T-helper 1 cell treated with Interleukin-12 subunit alpha and Interleukin-12 subunit beta and Interleukin-4 antibody, amounts not matched to agents 30 ng/mL and 1 ng/mL, for 36 hours (primary cell): Measurements from ENCODE around the gene PLEKHG3. TPM values are rescaled to one million over a fixed set of nuclear protein-coding genes. Genes with fewer than 3 reads are reported as not detected.

ENCODE experiments used
- intact Hi-C: fragments of 100-400 bp; cut with micrococcal nuclease; formaldehyde crosslinking; loops from one replicate; pipeline ENCODE4 v1.15.1; 2024
- total RNA-seq: library from RNA; stranded (reverse); gene quantifications from 2 replicates; pipeline ENCODE4 v1.2.3, GENCODE V29; 2022

PLEKHG3 gene
- total RNA-seq, 1 donor from 2014 or later: 53.8 TPM

GRCh38 chr14:64706119-64706592 lies 1.9 kb downstream of the PLEKHG3 start:
- intact Hi-C loops: loop anchor here (5.0 to 10.0 kb wide), 2 partner anchors 56 to 389 kb away; no protein-coding TSS in a partner anchor

DNA sequence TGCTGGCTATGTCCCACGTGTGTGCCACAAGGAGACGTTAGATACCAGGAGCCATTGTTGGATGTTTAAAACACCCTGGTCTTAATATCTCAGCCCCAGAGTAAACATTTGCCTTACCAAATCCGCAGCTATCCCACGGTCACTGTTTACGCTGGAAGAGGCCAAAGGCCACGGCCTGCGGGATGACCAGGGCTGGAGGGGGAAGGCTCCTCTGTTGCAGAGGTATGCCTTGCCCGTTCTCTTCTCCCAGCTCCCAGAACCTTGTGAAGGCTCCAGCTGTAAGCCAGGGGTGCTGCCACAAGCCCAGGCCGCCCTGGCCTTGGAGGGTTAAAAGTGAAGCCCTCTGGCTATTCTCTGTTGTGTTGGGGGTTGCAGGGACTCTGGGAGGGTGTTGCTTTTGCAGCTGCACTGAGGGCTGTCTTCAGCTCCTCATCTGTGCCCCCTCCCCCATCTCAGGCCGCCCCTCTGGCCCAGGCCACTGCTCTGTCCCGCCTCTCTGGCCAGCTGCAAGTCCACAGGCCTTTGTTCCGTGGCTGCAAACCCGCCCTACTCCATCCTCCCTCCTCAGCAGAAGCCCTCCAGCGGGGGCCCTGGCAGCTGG lies 2.5 kb downstream of the PLEKHG3 start:
- intact Hi-C loops: loop anchor here (1.0 to 10.0 kb wide), 3 partner anchors 7 to 388 kb away; no protein-coding TSS in a partner anchor

- intact Hi-C loops: loop anchor here (1.0 to 10.0 kb wide), 6 partner anchors 8 to 387 kb away; partner anchors contain the start of gene ZBTB25
Observed at GRCh38 chr14:64707661-64708060, 3.4 kb downstream of the PLEKHG3 start.

DNA sequence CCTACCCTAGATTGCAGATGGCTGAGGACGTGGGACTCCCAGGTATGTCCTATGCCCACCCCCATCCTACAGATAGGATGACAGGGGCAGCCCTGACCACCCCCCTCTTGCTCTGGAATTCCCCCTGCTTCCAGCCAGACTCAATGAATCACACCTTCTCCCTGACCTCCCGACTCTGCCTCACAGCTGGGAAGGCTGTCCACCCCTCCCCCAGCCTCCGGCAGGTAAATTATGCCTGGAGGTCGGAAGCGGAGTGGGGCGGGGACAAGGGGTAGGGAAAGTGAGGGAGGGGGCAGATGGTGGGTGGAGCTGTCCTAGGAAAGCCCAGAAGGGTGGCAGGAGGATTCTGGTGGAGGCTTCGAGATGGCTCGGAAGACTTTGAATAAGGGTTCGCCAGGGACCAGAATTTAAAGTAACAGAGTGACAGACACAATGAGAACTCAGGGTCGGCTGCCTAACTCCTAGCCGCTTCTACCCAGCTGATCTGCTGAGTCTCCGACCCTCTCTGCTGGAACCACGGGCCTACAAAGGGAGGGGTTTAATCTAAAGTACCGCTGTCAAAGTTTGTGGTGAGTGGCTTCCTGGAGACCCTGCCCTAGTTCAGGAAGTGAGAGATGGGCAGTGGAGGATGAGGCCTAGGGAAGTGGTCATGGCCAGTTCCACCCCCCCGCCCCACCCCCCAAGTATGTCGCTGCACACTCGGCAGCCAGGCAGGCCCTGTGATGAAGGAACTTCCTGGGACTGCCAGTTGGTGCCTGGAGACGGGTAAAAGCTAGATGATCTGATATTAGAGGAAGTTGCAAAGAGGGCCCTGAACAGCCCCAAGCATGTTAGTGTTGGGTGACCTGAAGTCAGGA lies 4.2 kb downstream of the PLEKHG3 start:
- intact Hi-C loops: loop anchor here (1.0 to 10.0 kb wide), 5 partner anchors 15 to 386 kb away; partner anchors contain the start of gene ZBTB25

GRCh38 chr14:64709126-64709525 lies 4.9 kb downstream of the PLEKHG3 start:
- intact Hi-C loops: loop anchor here (2.0 to 10.0 kb wide), 3 partner anchors 53 to 386 kb away; partner anchors contain the start of gene ZBTB25

DNA sequence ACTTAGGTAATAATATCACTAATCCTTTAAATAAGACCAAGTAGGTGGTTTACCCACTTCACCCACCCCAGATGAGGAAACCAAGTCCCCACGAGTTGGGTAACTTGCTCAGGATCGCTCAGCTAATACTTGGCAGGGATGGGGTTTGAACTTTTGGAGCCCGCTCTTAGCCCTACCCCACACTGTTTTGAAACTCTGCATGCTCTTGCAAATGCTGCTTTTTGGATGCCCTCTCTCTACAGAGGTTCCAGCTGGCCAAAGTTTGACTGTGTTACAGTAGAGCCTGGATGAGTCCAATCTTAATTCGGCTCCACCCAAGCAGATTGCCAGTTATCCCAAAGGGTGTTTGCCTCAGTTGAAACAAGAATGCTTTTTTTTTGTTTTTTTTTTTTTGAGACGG lies 6.8 kb downstream of the PLEKHG3 start:
- intact Hi-C loops: no loop called here

DNA sequence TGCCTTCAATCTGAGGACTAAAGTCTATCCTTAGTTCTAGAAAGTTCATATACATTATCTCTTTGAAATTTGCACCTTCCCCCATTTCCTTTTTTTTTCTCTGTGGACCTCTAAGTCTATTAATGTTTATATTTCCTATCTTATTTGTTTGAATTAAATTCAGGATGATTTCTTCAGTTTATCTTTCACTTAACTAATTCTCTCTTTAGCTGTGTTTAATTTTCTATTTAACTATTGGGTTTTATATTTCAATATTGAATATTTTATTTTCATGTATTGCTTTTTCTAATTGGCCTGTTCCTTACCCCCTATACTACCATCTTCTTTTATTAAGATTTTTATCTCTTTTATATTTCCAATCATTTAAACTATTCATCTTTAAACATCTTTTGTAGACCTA lies 9.5 kb downstream of the PLEKHG3 start:
- intact Hi-C loops: loop anchor here (1.0 kb wide), 1 partner anchor 10 kb away; no protein-coding TSS in a partner anchor

- intact Hi-C loops: loop anchor here (1.0 kb wide), 1 partner anchor 9 kb away; no protein-coding TSS in a partner anchor
Observed at GRCh38 chr14:64714432-64715025, 10.3 kb downstream of the PLEKHG3 start.

DNA sequence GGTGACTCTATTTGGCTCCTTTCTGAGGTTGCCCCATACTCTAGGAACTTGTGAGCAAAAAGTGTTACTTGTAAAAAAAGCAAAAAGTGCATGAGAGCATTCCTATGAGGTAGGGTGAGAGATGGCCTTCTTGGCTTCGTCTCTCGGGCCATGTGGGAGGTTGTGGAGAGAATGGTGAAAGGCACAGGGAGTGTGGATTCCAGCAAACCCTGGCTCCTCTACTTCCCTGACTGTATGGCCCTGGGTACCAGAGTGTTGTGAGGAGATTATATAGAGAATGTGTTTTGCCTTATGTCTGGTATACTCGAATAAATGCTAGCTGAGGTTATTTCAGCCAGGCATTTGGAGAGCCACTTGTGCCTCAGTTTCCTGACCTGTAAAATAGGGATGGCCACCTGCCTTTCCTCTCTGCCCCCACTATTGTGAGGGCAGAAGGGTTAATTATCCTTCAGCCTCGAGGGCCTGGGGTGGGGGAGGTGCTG lies 11.0 kb downstream of the PLEKHG3 start:
- intact Hi-C loops: no loop called here

DNA sequence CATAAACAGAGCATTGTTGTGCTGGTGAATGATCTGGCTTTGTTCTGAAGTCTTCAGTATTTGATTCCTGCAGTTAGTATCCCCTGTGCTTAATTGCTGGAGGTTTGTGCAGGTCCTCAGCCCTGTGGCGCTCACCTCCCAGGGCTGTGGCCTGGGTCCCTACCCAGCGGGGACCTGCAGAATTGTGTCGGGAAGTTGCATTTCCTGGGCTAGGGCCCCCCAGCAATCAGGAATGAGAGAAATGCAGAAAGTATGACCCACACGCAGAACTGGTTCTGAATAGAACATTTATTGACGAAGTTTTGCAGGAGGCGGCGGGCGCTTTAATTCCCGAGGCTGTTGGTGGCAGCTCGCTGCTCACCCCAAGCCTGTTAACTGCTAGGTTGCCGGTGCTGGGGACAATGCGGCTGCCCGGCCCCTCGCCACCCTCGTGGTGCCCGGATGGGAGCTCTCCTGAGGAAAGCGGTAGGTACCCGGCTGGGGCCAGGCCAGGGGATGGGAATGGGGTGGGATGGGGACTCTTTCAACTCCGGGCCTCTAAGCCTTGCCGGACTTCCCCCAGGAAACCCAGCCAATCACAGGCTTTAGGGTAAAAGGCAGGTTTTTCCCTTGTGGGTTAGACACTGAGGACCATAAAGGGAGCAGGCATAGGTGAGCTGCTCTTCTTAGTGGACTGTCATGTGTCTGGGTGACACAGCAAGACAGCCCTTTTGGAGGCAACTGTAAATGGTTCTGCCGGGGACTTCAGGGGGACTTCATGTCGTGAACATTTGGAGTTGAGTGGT lies 11.6 kb downstream of the PLEKHG3 start:
- intact Hi-C loops: no loop called here

GRCh38 chr14:64717870-64718269 lies 13.6 kb downstream of the PLEKHG3 start:
- intact Hi-C loops: no loop called here

- intact Hi-C loops: no loop called here
Observed at GRCh38 chr14:64718762-64719161, 14.5 kb downstream of the PLEKHG3 start.

DNA sequence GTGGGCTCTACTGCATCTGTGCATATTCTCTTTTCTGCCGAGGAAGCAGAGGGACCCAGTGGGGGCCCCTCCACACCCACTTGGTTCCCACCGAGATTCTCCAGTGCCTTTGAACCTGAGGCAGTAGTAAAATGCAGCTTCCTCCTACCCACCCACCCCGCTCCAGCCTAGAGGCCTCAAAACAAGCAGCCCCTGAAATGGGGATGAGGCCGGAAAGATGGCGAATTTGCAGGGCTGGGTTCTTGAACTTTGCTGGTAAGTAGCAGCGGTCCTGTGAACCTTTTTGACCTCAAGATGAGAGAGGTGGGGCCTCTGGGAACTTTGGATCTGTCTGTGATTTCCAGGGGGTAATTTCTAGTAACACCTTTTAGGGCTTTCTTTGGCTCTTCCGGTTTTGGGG lies 15.4 kb downstream of the PLEKHG3 start:
- intact Hi-C loops: no loop called here

- intact Hi-C loops: loop anchor here (5.0 kb wide), 2 partner anchors 42 to 218 kb away; partner anchors contain the start of genes ZBTB1 and ZBTB25
Observed at GRCh38 chr14:64720131-64720576, 15.9 kb downstream of the PLEKHG3 start.

DNA sequence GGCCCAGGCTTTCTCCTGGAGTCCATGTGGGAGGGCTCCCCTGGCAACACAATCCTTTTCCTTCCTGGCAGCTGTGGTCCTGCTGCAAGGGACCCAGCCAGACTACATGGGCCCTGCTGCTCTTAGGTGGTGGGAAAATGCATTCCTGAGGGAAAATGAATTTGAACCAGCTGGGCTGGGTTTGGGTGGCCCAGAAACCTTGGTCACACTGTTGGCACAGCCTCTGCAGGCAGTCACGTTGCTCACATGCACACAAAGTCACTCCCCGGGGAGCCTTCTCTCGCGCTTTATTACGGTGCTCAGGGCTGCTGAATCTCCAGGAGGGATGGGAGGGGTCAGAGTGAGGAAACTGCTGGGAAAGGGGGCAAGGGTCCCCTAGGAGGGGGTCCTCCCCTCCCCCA lies 17.2 kb downstream of the PLEKHG3 start:
- intact Hi-C loops: loop anchor here (5.0 kb wide), 2 partner anchors 41 to 219 kb away; partner anchors contain the start of genes ZBTB1 and ZBTB25

DNA sequence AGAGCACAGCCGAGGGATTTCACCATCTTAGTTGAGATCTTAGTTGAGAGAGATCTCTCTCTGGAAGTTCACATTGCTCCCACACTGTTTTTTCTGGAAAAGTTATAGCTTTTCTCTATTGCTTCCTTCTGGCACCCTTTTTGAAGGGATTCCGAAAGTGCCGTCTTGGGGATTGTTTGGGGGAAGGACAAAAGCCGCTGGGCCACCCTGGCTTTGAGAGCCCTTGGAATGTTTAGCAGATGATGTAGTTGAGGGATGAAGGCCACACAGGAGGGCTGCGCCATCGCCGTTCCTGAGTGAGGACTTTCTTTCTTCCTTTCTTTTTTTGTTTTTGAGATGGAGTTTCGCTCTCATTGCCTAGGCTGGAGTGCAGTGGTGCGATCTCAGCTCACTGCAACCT lies 17.7 kb downstream of the PLEKHG3 start:
- intact Hi-C loops: loop anchor here (2.0 to 5.0 kb wide), 3 partner anchors 40 to 220 kb away; partner anchors contain the start of genes ZBTB1 and ZBTB25

DNA sequence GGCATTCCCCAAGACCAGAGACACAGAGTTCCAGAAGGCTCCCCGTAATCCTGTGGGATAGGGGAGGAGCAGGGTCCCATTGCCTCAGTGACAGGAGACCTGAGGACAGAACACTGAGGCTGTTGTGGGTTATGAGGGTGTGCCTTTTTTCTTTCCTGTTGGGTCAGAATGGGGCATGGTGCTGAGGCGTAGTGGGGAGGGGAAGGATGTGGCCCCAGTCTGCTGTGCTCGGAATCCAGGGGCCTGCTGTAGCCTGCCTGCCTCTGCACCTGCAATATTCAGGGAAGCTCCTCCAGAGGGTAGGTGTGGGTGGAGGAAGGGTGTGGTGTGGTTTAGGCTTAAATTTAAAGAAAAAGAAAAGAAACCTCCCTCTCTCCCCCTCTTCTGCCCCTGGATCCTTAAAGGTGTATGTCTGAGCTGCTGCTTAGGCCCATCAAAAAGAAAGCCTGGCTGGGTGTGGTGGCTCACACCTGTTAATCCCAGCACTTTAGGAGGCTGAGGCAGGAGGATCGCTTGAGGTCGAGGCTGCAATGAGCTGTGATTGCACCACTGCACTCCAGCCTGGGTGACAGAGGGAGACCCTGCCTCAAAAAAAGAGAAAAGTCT lies 18.7 kb downstream of the PLEKHG3 start:
- intact Hi-C loops: loop anchor here (1.0 to 5.0 kb wide), 5 partner anchors 9 to 221 kb away; partner anchors contain the start of genes ZBTB1 and ZBTB25

DNA sequence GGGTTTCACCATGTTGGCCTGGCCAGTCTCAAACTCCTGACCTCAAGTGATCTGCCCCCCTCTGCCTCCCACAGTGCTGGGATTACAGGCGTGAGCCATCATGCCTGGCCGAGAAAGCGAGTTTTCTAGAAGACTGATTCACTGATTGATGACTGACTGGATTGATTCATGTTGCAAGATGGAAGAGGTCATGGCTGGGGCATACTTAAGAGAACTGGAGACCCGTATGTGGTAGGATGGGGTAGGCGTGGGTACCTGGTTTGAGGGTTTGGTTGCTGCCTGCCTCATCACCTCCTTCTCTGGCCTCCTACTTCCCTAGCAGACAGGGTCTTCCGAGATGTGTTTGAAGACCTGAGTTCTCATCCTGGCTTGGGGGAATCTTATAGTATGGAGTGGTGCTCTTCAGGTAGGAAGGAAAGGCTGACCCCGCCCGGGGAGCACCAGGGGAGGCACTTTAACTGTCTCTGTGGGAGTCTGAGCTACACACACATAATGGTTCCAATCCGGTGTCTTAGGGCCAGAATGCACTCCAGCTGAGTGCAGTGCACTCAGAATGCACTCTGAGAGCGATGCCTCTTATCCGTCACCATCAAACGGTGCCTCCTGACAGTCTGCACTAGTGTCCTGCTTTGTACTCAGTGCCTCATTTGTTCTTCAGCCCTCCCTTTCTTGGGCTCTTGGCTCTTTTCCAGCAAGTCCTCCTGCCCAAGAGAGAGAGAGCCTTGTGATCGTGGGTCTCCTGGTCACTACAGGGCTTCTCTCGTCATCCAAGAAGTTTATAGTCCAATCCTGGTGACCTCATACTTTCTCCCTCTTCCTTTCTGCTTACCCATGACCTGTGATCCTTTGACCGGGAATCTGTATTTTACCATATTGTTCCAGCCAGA lies 19.7 kb downstream of the PLEKHG3 start:
- intact Hi-C loops: loop anchor here (1.0 to 5.0 kb wide), 5 partner anchors 10 to 222 kb away; partner anchors contain the start of genes ZBTB1 and ZBTB25

DNA sequence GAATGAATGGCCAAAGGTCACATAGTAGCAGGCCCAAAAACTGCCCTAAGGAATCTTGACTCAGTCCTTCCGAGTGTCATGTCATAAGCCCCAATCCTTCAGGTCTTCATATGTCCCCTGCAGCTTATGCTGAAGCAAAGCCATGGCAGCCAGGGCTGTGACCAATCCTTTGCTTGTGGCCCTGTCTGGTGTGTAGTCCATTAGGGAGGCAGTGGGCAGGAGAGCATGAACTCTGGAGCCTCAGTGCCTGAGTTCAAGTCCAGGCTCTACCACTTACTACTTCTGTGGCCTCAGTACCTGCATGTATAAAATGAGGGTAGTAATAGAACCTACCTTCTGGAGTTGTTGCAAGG lies 20.3 kb downstream of the PLEKHG3 start:
- intact Hi-C loops: loop anchor here (5.0 kb wide), 2 partner anchors 38 to 222 kb away; partner anchors contain the start of genes ZBTB1 and ZBTB25
